Erythroblast (primary cell): ENCODE data around the gene STX8.

ENCODE experiments used
- GATA1 ChIP-seq: IDR thresholded peaks from 2 replicates; pipeline ENCODE4 v1.6.1; 2011; ENCODE audit warnings: low read depth, mild to moderate bottlenecking, control low read depth, low read length, moderate library complexity
- POLR2A ChIP-seq: IDR thresholded peaks from 2 replicates; pipeline ENCODE4 v1.6.1; 2011; ENCODE audit warnings: mild to moderate bottlenecking, low read length

DNA sequence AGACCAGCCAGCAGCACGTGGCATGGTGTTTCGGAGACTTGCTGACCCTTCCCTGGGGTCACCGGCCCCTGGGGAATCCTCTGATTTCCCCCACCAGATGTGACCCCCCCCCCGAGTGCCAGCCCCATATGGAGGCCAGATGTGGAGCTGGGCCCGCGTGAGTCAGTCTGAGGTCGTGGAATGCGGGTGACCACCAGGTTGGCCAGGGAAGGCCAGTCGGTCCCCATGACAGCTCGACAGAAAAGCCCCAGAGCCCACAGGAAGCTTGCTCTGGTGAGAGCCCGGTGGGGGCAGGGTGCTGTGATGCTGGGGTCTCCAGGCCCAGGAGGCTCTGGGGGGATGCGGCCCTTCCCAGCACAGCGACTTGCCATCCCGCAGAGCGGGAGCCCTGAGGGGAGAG is 345.3 kb downstream of the STX8 start:
- TF ChIP-seq POLR2A (no peak), GATA1 (no peak)
